ENCODE measurements around the gene KPNA3. TPM values are rescaled to one million over a fixed set of nuclear protein-coding genes. Genes with fewer than 3 reads are reported as not detected.
"Not testable (repeated sequence)": the region's sequence is repeated elsewhere in the genome, so short reads cannot be mapped to it uniquely, and the experiment has no call there.

Gene KPNA3
- total RNA-seq = 70.5 TPM

- peak; percentile 93 for DNase-seq
These were observed at the start of gene KPNA3 for GRCh38 chr13:49792550-49793324. KPNA3 (minus strand) TSS chr13:49792682; CDS start chr13:49792506, 176 bp downstream.

GRCh38 chr13:49841964-49842363, 49.5 kb upstream of the KPNA3 start:
- DNase-seq = no peak

- DNase-seq = no peak
These were observed 48.2 kb upstream of the KPNA3 start for GRCh38 chr13:49840675-49841074.

- DNase-seq = no peak
These were observed 47.8 kb upstream of the KPNA3 start for GRCh38 chr13:49840266-49840665.

GRCh38 chr13:49838989-49839388, 46.5 kb upstream of the KPNA3 start:
- DNase-seq = no peak

GRCh38 chr13:49836516-49836915, 44.0 kb upstream of the KPNA3 start:
- no peak for DNase-seq

GRCh38 chr13:49833402-49833801, 40.9 kb upstream of the KPNA3 start:
- no peak for DNase-seq

- no peak for DNase-seq
These were observed 39.0 kb upstream of the KPNA3 start for GRCh38 chr13:49831455-49831854.

- no peak for DNase-seq
These were observed 38.2 kb upstream of the KPNA3 start for GRCh38 chr13:49830721-49831120.

- no peak for DNase-seq
These were observed 37.2 kb upstream of the KPNA3 start for GRCh38 chr13:49829715-49830114.

GRCh38 chr13:49828453-49828852, 36.0 kb upstream of the KPNA3 start:
- DNase-seq = no peak

- DNase-seq = no peak
These were observed 35.4 kb upstream of the KPNA3 start for GRCh38 chr13:49827891-49828290.

GRCh38 chr13:49827336-49827735, 34.9 kb upstream of the KPNA3 start:
- no peak for DNase-seq

- DNase-seq = no peak
These were observed 28.9 kb upstream of the KPNA3 start for GRCh38 chr13:49821216-49822009.

GRCh38 chr13:49820591-49821215, 28.2 kb upstream of the KPNA3 start:
- DNase-seq = no peak

GRCh38 chr13:49816047-49816446, 23.6 kb upstream of the KPNA3 start:
- not testable (repeated sequence) for DNase-seq

GRCh38 chr13:49814551-49815270, 22.2 kb upstream of the KPNA3 start:
- DNase-seq = no peak

- DNase-seq = no peak
These were observed 20.3 kb upstream of the KPNA3 start for GRCh38 chr13:49812812-49813211.

GRCh38 chr13:49811527-49811908, 19.0 kb upstream of the KPNA3 start:
- no peak for DNase-seq

GRCh38 chr13:49810567-49811526, 18.4 kb upstream of the KPNA3 start:
- no peak for DNase-seq

- no peak for DNase-seq
These were observed 15.2 kb upstream of the KPNA3 start for GRCh38 chr13:49807681-49808080.

All from occipital lobe (tissue), 2 donors.